WTC11 (cell line): Measurements from ENCODE around the gene SHCBP1. TPM values are rescaled to one million over a fixed set of nuclear protein-coding genes. Genes with fewer than 3 reads are reported as not detected.
A peak's percentile ranks its signal among the peaks of the same experiment; 100 is the strongest.

ENCODE experiments used
- ATAC-seq: fragments of 200-7000 bp; cut with Tn5 transposase; 2 replicates; pipeline ENCODE4 v1.10.0; 2021; ENCODE audit warnings: mild to moderate bottlenecking, moderate library complexity
- CTCF ChIA-PET: fragments of 300-600 bp; sonication (Branson Sonifier 250); formaldehyde crosslinking; loops from one replicate; lab custom pipeline; 2021; ENCODE audit warnings: antibody characterized with exemption; lab: Charles Lee
- POLR2A ChIA-PET: fragments of 350-600 bp; sonication (Branson Sonifier 250); formaldehyde crosslinking; loops from one replicate; lab custom pipeline; 2021; ENCODE audit warnings: antibody characterized with exemption; lab: Charles Lee
- DNase-seq: peaks from one replicate; pipeline ENCODE4 v3.0.0; 2021; ENCODE audit warnings: low spot score
- H3K27ac Mint-ChIP-seq: 2 replicates; pipeline ENCODE4 v1.8.0; 2021; ENCODE audit warnings: mixed read lengths
- H3K27me3 Mint-ChIP-seq: 2 replicates; pipeline ENCODE4 v1.8.0; 2021; ENCODE audit warnings: low read depth, mild to moderate bottlenecking, moderate library complexity, mixed read lengths
- H3K36me3 Mint-ChIP-seq: 2 replicates; pipeline ENCODE4 v1.8.0; 2021; ENCODE audit warnings: mixed read lengths
- H3K4me1 Mint-ChIP-seq: 2 replicates; pipeline ENCODE4 v1.8.0; 2022; ENCODE audit warnings: mixed read lengths
- H3K4me3 Mint-ChIP-seq: 2 replicates; pipeline ENCODE4 v1.8.0; 2021; ENCODE audit warnings: mild to moderate bottlenecking, moderate library complexity, mixed read lengths
- H3K9me3 Mint-ChIP-seq: 2 replicates; pipeline ENCODE4 v1.8.0; 2021; ENCODE audit warnings: mixed read lengths
- ELF4 ChIP-seq: sonication (generic); formaldehyde crosslinking; IDR thresholded peaks from 2 replicates; pipeline ENCODE4 v1.8.1; 2022; ENCODE audit warnings: low read depth, mild to moderate bottlenecking, moderate library complexity, missing genetic modification reagents
- EMX1 ChIP-seq: fragments of 250-450 bp; sonication (Bioruptor Pico); IDR thresholded peaks from 2 replicates; pipeline ENCODE4 v1.8.0; 2021; ENCODE audit warnings: mild to moderate bottlenecking
- ERG ChIP-seq: fragments of 250-450 bp; sonication (Bioruptor Pico); IDR thresholded peaks from 2 replicates; pipeline ENCODE4 v1.8.0; 2021; ENCODE audit warnings: mild to moderate bottlenecking
- FOXJ3 ChIP-seq: sonication (generic); formaldehyde crosslinking; IDR thresholded peaks from 2 replicates; pipeline ENCODE4 v1.9.0; 2021; ENCODE audit warnings: missing genetic modification reagents, mild to moderate bottlenecking, borderline replicate concordance
- GTF2I ChIP-seq: fragments of 250-450 bp; sonication (Bioruptor Pico); conservative IDR thresholded peaks from 2 replicates; pipeline ENCODE4 v1.4.0; 2021; ENCODE audit warnings: mild to moderate bottlenecking
- HMGA2 ChIP-seq: fragments of 250-450 bp; sonication (Bioruptor Pico); IDR thresholded peaks from 2 replicates; pipeline ENCODE4 v1.4.0; 2021; ENCODE audit warnings: mild to moderate bottlenecking, moderate library complexity
- JUN ChIP-seq: sonication (generic); formaldehyde crosslinking; IDR thresholded peaks from 2 replicates; pipeline ENCODE4 v1.8.0; 2023; ENCODE audit warnings: mild to moderate bottlenecking, missing genetic modification reagents
- NFYB ChIP-seq: sonication (generic); formaldehyde crosslinking; conservative IDR thresholded peaks from 2 replicates; pipeline ENCODE4 v1.8.0; 2022; ENCODE audit warnings: low read depth, missing genetic modification reagents
- NR3C1 ChIP-seq: sonication (generic); formaldehyde crosslinking; conservative IDR thresholded peaks from 2 replicates; pipeline ENCODE4 v1.8.1; 2023; ENCODE audit warnings: low read depth, mild to moderate bottlenecking, missing genetic modification reagents
- SMAD3 ChIP-seq: sonication (generic); formaldehyde crosslinking; IDR thresholded peaks from 2 replicates; pipeline ENCODE4 v1.8.0; 2022; ENCODE audit warnings: missing genetic modification reagents, mild to moderate bottlenecking, borderline replicate concordance
- SOX15 ChIP-seq: fragments of 250-450 bp; sonication (Bioruptor Pico); IDR thresholded peaks from 2 replicates; pipeline ENCODE4 v1.9.0; 2021; ENCODE audit warnings: mild to moderate bottlenecking
- TEAD1 ChIP-seq: sonication (generic); formaldehyde crosslinking; IDR thresholded peaks from 2 replicates; pipeline ENCODE4 v1.8.0; 2022; ENCODE audit warnings: mild to moderate bottlenecking, missing genetic modification reagents
- TEAD4 ChIP-seq: sonication (generic); formaldehyde crosslinking; IDR thresholded peaks from 2 replicates; pipeline ENCODE4 v1.8.0; 2022; ENCODE audit warnings: mild to moderate bottlenecking, missing genetic modification reagents
- ZBTB21 ChIP-seq: sonication (generic); formaldehyde crosslinking; IDR thresholded peaks from 2 replicates; pipeline ENCODE4 v1.8.1; 2023; ENCODE audit warnings: mild to moderate bottlenecking, missing genetic modification reagents, borderline replicate concordance
- ZNF121 ChIP-seq: sonication (generic); formaldehyde crosslinking; IDR thresholded peaks from 2 replicates; pipeline ENCODE4 v1.8.0; 2023; ENCODE audit warnings: missing genetic modification reagents
- ZNF263 ChIP-seq: sonication (generic); formaldehyde crosslinking; IDR thresholded peaks from 2 replicates; pipeline ENCODE4 v1.8.1; 2022; ENCODE audit warnings: low read depth, mild to moderate bottlenecking, moderate library complexity, missing genetic modification reagents
- ZNF281 ChIP-seq: sonication (generic); formaldehyde crosslinking; IDR thresholded peaks from 2 replicates; pipeline ENCODE4 v1.8.0; 2023; ENCODE audit warnings: mild to moderate bottlenecking, missing genetic modification reagents
- total RNA-seq: library from RNA; stranded (reverse); gene quantifications from 3 replicates; pipeline ENCODE4 v1.2.3, GENCODE V29; 2021
- TF ChIP-seq, protein P1 (sequence below): sonication (generic); formaldehyde crosslinking; IDR thresholded peaks from 2 replicates; pipeline ENCODE4 v1.8.0; 2023; ENCODE audit warnings: missing genetic modification reagents, mild to moderate bottlenecking, borderline replicate concordance
- TF ChIP-seq, protein P2 (sequence below): sonication (generic); formaldehyde crosslinking; IDR thresholded peaks from 2 replicates; pipeline ENCODE4 v1.8.1; 2022; ENCODE audit warnings: mild to moderate bottlenecking, moderate library complexity, missing genetic modification reagents

Gene SHCBP1
- total RNA-seq, 1 experiment from 2014 or later, result 20.2 TPM

GRCh38 chr16:46629331-46630219 lies 8.4 kb upstream of the SHCBP1 start:
- ChIA-PET CTCF (interaction anchor here (0.5 to 2.9 kb wide), 10 partner anchors 11 to 254 kb away, joined by 3 to 16 read pairs (median 4); partner anchors contain the start of gene GPT2), POLR2A (interaction anchor here (0.6 kb wide), 1 partner anchor 160 kb away, joined by 3 read pairs; no protein-coding TSS in a partner anchor)
- Mint-ChIP-seq H3K4me1 (peaks cover 20% of the 10 kb centered on the region), H3K27me3 (peaks cover 5% of the 10 kb centered on the region; the same call in 1 of the 2 replicates), H3K4me3 (no peak overlapping the region), H3K27ac (peak overlapping the region; percentile 42), H3K36me3 (no peaks in the 10 kb centered on the region), H3K9me3 (no peaks in the 10 kb centered on the region)
- DNase-seq, result no peak
- ATAC-seq, result peak; percentile 21
- TF ChIP-seq ZNF281 (no peak), GTF2I (no peak), ELF4 (CRISPR knock-in tag) (no peak), NFYB (CRISPR knock-in tag) (no peak), HMGA2 (no peak), FOXJ3 (CRISPR knock-in tag) (no peak), ERG (CRISPR knock-in tag) (no peak), ZNF121 (CRISPR knock-in tag) (no peak), ZNF263 (CRISPR knock-in tag) (no peak), TEAD4 (CRISPR knock-in tag) (no peak), ZBTB21 (no peak), JUN (CRISPR knock-in tag) (no peak), NR3C1 (CRISPR knock-in tag) (no peak), SMAD3 (CRISPR knock-in tag) (no peak), SOX15 (CRISPR knock-in tag) (no peak), TEAD1 (CRISPR knock-in tag) (no peak), EMX1 (CRISPR knock-in tag) (no peak)
- TF ChIP-seq, protein P1, sequence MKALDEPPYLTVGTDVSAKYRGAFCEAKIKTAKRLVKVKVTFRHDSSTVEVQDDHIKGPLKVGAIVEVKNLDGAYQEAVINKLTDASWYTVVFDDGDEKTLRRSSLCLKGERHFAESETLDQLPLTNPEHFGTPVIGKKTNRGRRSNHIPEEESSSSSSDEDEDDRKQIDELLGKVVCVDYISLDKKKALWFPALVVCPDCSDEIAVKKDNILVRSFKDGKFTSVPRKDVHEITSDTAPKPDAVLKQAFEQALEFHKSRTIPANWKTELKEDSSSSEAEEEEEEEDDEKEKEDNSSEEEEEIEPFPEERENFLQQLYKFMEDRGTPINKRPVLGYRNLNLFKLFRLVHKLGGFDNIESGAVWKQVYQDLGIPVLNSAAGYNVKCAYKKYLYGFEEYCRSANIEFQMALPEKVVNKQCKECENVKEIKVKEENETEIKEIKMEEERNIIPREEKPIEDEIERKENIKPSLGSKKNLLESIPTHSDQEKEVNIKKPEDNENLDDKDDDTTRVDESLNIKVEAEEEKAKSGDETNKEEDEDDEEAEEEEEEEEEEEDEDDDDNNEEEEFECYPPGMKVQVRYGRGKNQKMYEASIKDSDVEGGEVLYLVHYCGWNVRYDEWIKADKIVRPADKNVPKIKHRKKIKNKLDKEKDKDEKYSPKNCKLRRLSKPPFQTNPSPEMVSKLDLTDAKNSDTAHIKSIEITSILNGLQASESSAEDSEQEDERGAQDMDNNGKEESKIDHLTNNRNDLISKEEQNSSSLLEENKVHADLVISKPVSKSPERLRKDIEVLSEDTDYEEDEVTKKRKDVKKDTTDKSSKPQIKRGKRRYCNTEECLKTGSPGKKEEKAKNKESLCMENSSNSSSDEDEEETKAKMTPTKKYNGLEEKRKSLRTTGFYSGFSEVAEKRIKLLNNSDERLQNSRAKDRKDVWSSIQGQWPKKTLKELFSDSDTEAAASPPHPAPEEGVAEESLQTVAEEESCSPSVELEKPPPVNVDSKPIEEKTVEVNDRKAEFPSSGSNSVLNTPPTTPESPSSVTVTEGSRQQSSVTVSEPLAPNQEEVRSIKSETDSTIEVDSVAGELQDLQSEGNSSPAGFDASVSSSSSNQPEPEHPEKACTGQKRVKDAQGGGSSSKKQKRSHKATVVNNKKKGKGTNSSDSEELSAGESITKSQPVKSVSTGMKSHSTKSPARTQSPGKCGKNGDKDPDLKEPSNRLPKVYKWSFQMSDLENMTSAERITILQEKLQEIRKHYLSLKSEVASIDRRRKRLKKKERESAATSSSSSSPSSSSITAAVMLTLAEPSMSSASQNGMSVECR (CRISPR knock-in tag), result no peak
- TF ChIP-seq, protein P2, sequence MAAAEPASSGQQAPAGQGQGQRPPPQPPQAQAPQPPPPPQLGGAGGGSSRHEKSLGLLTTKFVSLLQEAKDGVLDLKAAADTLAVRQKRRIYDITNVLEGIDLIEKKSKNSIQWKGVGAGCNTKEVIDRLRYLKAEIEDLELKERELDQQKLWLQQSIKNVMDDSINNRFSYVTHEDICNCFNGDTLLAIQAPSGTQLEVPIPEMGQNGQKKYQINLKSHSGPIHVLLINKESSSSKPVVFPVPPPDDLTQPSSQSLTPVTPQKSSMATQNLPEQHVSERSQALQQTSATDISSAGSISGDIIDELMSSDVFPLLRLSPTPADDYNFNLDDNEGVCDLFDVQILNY (CRISPR knock-in tag), result no peak
